Fibroblast of skin of left biceps (primary cell): ENCODE data around the gene CUX1.
A peak's percentile ranks its signal among the peaks of the same experiment; 100 is the strongest.

Experiments
- DNase-seq, 2 experiments: peaks; one replicate each; pipeline ENCODE4 v3.0.0-alpha.2; 2013; ENCODE audit warnings: low read depth in 2 of 2

CUX1 gene

DNA sequence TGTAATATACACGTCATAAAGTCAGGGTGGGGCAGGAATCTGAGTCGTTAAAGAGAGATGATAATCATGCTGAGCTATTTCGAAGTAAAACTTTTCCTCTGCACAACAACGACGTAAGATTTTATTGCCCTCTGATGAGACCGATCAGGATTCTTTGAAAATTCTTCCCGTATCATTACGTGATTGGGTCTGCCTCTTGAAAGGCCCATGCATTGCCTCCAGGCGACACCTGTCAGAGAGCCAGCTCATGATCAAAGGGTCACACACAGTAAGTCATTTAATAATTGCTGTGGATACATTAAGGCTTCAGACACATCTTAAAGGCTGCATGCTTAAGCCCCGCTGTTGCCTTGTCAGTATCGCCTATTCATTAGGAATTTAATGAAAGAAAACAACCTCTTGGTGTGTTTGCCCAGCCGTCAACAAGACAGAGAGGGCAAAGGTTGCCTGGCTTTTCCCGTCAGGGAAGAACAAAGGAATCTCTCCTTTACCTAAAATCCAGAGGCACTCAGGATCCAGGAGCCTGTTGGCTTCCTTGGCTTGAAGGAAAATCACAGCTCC, 280.3 kb downstream of the CUX1 start:
- DNase-seq: no peak

DNA sequence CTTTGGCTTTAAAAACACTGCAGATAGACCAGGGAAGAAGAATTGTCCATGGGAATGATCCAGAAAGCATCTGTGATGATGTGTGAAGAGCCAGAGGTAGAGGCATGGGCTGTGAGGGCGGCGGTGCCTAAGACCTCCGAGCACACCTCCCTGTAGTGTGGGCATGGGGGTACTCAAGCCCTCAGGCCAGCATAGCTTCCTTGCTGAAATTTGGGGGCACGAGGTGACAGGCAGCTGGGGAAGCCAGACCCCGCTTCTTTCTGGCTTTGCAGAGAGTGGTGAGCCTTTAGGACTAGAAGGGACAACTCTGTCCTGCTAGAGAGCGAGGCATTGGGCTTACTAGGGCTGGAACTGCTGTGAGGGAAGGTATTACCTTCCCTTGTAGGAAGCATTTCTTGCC, 281.6 kb downstream of the CUX1 start:
- DNase-seq: no peak

DNA sequence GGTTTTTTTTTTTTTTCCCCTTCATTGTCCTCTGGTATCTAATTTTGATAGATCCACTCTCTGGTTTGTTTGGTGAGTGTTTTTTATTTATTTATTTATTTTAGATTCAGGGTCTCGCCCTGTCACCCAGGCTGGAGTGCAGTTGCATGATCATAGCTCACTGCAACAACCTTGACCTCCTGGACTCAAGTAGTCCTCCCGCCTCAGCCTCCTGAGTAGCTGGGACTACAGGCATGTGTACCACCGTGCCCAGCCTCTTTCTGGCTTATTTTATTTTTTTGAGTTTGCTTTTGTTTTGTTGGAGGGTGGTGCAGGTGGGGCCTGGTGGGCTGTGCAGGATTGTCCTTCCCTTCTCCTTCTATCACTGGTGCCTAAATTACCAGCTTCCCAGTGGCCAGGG, 282.0 kb downstream of the CUX1 start:
- no peak for DNase-seq

DNA sequence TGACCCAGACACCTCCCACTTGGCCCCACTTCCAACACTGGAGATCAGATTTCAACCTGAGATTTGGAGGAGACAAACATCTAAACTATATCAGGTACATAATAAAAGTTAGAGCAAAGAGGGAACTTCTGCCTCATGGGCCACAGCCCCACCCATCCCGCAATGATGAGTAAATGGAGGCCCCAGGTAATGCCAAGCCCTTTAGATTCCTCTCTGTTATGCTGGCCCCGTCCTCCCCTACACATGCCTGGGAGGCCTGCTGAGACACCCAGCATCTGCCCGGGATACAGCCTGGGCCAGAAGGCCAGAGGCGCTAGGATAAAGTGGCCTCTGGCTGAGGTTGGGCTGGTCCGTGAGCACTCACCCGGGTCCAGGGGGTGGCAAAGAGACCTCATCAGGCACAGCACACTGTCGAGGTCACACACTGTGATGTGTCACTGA, 283.7 kb downstream of the CUX1 start:
- DNase-seq: no peak

DNA sequence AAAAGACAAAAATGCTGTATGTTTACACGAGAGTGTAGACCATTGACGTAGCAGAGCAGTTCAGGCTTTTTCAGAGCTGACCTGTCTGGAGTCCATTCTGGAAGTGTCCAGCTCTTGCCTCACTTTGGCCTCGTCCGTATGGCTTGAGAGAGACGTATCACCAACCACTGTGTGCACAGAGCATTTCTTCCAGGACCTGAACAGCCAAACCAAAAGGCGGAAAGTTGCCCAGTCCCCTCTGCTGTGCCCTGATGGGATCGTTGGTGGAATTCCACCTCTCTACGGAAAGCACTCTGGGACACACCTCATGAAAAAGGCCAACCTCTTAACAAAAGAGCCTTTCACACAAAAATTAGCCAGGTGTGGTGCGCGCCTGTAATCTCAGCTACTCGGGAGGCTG, 284.5 kb downstream of the CUX1 start:
- DNase-seq: no peak

DNA sequence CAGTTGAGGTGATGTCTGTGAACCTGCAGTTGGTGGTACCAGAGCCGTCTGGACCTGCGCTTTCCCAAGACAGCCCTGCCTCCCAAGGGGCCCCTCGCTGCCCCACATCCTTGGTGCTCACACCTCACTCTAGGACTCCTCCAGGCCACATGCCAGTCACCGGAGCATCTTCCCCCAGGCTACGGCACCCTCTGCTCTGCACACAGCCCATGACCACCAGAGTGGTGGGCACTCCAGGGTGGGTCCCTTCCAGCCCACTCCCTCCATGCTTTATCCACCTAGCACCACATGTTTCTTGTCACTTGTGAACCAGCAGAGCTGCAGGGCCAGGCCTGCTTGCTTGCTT, 285.6 kb downstream of the CUX1 start:
- no peak for DNase-seq

DNA sequence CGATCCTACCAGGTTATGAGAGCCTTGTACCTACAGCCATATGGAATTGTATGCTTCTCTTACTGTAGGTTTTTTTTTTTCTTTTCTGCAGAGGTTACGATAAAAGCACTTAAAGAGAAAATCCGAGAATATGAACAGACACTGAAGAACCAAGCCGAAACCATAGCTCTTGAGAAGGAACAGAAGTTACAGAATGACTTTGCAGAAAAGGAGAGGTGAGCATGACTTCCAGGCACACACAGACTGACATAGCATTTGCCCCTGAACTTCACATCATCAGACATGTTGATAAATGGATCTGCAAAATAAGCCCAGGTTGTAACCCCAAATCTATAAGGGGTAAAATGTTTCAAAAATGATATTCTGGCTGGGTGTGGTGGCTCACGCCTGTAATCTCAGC, 286.8 kb downstream of the CUX1 start:
- DNase-seq: no peak

DNA sequence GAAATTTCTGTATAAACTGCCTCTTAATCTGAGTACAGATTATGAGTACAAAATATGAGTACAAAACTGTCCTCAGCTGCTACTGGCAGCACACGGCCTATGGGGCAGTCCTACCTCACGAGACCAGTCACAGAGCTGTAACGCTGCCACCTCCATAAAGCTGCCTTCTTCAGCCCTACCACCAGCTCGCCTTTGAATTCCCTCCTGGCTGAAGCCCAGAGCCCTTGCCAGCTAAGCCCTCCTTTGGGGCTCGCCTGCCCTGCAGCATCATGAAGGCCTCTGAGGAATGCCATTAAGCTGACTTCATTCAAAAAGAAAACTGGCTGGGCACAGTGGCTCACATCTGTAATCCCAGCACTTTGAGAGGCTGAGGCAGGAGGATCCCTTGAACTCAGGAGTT, 289.2 kb downstream of the CUX1 start:
- no peak for DNase-seq

DNA sequence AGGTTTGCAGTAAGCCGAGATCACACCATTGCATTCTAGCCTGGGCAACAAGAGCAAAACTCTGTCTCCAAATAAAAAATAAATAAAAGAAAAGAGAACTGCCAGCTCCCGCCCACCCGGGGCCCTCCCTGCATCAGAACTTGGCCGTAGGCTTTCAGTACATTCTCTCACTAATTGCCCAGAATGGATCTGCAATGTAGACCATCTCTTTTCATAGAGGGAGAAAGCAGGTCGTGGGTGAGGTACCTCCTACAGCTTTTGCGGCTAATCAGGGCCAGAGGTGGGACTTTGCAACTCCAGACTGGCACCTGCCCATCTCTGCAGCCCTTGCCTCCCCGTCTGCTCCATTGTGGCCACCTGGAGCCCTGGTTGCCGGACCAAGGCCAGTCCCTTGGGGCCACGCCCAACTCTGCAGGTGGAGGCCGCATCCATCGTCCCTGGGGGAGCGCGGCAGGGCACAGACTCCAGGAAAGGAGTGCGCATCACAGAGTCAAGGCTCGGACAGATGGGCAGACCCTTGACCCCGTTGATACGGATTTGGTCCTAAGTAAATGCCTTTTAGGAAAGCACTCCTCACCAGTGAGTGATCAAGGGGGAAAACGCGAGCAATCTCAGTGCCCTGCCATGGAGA, 290.2 kb downstream of the CUX1 start:
- DNase-seq: no peak

DNA sequence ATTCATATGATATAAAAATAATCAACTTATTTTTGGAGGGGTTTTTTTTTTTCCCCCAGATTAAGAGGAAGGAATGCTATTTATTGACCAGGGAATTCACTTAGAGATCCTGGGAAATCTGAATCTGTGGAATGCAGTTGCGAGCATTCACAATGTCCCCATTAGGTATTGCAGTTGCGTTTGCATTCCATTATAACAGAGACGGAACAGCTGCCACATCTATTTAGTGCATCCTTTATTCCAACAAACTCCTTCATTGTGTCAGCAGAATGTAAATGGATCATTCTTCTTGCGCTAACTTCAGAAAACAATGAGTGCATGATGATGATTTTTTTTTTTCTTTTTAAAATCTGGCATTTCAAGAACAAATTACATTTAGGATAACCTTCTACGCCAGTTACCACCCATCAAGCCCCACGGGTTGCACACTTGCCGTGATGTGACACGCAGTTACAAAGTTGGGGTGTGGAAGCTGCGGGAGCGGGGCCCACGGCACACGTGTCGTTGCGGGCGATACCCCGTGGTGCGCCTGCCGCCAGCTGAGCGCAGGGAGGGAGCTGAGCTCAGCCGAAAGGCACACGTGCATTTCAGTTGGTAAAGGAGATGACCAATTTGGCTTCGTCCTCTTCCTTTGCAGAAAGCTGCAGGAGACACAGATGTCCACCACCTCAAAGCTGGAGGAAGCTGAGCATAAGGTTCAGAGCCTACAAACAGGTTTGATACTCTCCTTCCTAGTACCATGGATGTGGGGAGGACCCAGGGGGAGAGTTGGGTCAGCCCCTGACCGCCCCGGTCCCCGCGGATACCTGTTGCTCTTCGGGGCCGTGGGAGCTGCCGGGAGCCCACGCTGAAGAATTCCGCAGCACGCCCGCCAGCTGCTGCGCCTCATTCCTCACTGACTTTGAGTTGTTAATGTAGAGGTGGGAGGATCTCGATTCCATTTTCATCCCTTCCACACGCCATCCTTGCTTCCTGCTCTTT, 293.9 kb downstream of the CUX1 start:
- DNase-seq: no peak

DNA sequence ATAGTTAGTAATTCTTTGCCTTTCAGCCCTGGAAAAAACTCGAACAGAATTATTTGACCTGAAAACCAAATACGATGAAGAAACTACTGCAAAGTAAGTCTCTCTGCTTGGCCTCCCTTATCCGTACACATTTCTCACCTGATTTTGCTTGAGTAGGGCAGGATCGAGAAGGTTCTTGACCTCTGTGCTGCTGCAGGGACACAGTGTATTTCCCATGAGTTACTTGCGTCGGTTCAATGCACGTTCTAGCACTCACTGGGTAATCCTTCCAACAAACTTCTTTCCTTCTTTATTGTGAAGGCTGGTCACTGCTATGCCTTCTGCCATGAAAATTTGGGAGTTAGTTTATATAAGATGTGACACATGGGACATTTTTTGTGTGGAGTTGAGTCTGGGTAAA, 297.8 kb downstream of the CUX1 start:
- DNase-seq: no peak

DNA sequence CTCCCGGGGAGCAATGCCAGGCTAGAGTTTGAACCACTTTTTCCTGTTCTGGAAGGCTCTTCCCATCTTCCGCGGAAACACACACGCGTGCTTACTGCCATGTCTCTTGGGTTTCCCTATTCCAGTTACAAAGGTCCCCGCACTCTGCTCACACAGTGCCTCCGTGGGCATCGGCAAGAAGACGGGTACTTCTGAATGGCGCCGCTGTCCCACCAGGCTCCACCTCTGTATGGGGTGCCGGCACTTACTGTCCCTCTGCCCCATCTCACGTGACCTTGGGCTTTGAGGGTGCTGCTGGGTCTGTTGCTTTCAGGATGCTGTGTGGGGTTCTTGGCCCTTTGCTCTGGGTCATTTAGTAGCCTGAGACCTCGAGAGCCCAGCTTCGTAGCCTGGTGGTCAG, 298.5 kb downstream of the CUX1 start:
- DNase-seq: no peak

DNA sequence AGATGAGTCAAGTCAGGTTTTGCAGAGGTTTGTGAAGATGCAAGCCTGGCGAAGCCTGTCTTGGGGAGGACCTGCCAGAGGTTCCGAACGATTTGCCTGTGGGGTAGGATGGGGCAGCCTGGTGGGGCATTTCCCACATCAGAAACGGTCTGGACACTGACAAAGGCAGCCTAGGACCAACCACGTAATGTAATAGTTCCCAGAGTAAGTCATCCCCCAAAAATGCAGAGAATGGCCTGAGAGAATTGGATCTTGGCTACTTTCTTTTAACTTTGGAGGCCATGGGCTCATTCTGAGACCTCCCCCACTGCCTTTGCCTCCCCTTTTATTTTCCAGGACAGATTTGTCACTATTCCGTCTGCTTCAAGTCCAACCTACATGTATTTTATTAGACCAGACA, 300.3 kb downstream of the CUX1 start:
- peak; percentile 43 to 44 for DNase-seq

DNA sequence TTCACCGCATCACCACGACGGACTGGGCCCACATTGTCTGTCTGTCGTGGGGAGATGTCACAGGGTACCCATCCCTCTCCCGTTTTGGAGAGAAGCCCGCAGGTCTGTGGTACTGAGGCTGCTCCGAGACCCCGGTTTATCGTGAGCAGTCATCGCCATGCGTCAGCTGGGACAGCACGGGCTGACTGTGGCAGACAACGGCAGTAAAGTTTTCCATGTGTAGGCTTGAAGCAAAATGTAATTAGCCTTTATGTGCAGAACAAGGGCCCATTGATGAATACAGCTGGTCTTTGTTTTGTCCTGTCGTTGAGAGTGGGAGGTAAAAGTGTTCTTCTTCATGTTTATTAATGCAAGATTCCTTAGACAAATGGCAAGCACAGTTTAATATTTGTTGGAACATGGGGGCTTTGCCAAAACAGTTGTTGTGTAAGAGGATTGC, 301.8 kb downstream of the CUX1 start:
- no peak for DNase-seq

DNA sequence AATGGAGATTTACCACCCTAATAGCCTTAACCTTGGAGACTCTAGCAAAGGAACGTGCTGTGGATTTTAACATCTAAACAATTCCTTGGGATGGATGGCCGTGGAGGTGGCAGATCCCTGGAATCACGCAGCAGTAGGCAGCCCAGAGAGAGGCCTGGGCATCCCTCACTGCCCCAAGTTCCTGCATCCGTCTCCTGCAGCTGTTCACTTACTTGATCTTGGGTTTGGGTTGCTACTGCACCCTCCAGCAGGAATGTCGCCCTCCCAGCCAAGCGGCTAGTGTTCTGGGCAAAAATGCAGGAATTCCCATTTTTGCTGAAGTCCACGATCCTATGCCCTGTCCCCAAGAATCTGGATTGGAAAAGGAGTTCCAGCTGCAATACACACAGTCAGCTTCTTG, 302.5 kb downstream of the CUX1 start:
- no peak for DNase-seq

DNA sequence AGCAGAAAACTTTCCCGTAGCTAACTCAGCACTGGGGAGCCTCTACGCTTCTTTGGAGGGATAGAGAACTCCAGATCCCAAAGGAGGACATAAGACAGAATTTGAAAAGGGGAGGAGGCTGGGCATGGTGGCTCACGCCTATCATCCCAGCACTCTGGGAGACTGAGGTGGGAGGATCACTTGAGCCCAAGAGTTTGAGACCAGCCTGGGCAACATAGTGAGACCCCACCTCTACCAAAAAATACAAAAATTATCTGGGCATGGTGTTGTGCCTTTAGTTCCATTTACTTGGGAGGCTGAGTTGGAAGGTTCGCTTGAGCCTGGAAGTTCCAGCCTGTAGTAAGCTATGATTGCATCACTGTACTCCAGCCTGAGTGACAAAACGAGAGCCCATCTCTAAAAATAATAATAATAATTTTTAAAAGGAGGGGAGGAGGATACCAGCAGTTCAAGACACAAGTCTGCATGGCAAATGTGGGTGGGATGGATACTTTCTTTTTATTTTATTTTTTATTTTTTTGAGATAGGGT, 303.3 kb downstream of the CUX1 start:
- DNase-seq: no peak

DNA sequence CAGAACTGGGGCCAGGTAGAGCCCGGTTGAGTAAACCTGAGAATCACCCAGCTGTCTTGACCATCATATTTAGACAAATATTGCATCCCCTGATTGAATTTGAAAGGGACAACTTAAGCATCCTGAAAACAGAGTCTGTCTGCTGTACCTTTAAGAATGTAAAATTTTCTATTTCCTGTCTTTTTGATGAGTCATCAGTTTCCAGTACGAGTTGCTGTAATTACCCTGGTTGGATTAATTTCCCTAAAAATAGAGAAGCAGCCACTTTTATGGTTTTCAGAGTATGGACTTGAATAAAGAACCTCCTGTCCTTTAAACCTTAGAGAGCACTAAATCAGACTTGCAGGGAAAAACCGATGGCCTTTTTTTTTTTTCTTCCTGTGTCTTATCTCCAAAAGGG, 304.6 kb downstream of the CUX1 start:
- no peak for DNase-seq

DNA sequence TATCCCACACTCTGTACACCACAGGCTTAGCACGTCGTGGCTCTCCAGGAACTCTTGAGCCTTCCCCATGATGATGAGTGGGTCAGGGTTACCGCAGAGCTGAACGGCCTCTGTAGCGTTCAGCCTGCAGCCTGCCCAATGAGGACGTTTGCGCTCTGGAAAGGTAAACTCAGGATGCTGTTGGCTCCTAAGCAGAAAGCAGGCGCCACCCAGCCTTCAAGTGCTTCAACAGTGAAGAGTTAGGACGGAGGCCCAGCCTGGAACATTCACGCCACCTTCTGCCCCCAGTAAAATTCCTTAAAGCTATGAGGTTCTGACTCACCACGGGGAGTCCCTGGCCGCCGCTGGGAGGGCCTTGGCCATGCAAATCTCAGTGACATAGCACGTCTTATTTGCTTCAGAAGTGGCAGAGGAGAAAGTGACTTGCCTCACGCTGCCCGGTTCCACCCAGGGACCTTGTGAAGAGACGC, 307.7 kb downstream of the CUX1 start:
- no peak for DNase-seq

DNA sequence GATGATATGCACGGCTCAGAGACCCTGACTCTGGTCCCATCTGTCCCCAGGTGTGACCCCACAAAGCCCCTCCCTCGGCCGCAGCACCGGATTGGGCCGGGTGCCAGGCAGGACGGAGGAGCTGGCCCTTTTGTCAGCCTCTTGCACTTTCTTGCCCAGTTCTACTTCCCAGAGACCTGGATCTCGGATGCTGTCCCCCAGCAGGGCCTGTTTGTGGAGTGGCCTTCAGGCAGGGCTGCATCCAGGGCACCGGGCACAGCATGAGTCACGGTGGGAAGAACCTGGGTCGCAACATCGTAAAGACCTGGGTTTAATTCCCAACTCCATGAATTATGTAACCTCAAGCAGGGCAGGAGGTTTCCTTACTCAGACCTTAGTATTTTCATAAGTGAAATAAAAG, 310.9 kb downstream of the CUX1 start:
- DNase-seq: no peak

DNA sequence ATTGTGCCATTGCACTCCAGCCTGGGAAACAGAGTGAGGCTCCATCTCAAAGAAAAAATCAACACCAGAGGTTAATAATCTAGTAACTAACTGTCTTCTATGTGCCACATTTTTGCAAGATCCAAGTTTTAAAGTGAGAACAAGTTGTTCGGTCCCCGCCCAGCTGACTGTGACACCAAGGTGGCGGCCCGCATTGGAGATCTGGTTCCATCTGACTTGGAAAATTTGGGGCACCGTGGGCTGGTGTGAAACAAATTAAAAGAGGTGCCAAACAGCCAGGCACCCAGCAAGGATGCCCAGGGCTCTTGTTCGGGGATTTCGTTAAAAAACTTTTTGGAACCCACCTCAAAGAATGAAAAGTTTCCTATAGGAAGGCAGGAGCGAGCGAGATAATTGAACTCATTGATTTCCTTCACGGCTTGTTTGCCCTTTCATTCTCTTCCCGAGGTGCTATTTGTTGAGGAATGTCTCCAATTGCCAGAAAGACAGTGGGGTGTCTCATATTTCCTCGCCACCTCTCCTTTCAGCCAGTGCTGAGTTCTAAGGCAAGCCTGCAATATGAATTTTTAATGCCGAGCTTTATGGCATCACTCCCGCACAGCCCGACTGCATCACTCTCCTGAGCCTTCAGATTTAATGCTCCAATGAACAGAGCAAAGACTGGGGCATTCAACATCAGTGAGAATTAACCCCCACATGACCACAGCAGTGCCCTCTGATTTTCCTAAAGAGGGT, 312.4 kb downstream of the CUX1 start:
- no peak for DNase-seq

DNA sequence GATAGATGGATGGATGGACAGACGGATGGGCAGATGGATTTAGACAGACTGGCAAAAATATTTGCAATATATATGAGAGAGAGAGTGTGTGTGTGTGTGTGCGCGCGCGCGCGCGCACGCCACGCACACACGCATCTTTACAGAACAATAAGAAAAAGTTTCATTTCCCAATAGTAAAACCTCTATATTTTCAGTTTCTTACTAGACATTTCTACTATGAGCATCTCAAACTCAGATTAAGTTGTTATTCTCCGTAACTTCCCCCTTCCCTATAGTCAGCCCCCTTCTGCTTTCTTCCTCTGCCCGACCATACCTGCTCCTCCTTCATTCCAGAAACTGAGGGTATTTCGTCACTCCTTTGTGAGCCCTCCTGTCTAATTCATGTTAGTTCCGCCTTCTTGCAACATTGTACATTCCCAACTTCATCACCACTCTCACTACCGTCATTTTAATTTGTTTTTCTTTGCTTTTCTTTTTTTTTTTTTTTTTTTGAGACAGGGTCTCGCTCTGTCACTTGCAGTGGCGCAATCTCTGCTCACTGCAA, 314.9 kb downstream of the CUX1 start:
- no peak for DNase-seq

DNA sequence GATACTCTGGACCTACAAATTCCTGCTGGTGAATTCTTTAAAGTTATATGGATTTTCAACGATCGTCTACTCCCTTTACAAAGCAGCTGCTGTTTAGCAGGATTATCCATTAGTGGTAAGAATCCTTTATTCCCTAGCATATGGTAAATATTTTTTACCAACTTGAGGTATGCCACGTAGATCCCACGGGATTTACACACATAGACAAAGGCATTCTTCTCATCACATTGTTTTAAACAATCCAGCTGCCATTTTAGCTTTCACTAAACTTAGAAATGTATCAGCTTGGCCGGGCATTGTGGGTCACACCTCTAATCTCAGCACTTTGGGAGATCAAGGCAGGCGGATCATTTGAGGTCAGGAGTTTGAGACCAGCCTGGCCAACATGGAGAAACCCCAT, 321.2 kb downstream of the CUX1 start:
- no peak for DNase-seq
